Sigmoid colon (tissue), 7 donors: ENCODE results near the gene ATP9A. TPM values are rescaled to one million over a fixed set of nuclear protein-coding genes. Genes with fewer than 3 reads are reported as not detected.

Experiments
- DNase-seq: peaks from one replicate; pipeline ENCODE4 v3.0.0-alpha.2; 2019
- H3K27ac ChIP-seq, 4 donors: fragments of 200-600 bp; sonication (generic); one replicate each; pipeline ENCODE4 v1.5.1; 2016 to 2019; ENCODE audit warnings: mild to moderate bottlenecking in 1 of 4
- H3K27me3 ChIP-seq, 3 donors: fragments of 200-600 bp; sonication (generic); one replicate each; pipeline ENCODE4 v1.5.1; 2019; ENCODE audit warnings: mild to moderate bottlenecking in 1 of 3
- H3K36me3 ChIP-seq, 4 donors: fragments of 200-600 bp; sonication (generic); one replicate each; pipeline ENCODE4 v1.5.1; 2016 to 2019
- H3K4me1 ChIP-seq, 4 donors: fragments of 200-600 bp; sonication (generic); one replicate each; pipeline ENCODE4 v1.5.1; 2017 to 2019
- H3K4me3 ChIP-seq, 4 donors: fragments of 200-600 bp; sonication (generic); one replicate each; pipeline ENCODE4 v1.5.1; 2017 to 2019; ENCODE audit warnings: mild to moderate bottlenecking in 2 of 4, moderate library complexity in 1 of 4
- H3K9me3 ChIP-seq, 4 donors: fragments of 200-600 bp in 3 of 4; sonication (generic) in 3 of 4; one replicate each; pipeline versions ENCODE4 v1.5.1 to v1.6.1; 2013 to 2019
- EP300 ChIP-seq, 4 donors: sonication (generic); formaldehyde crosslinking; IDR thresholded peaks; one replicate each; pipeline ENCODE4 v1.6.1; 2017; ENCODE audit warnings: antibody characterized with exemption in 4 of 4
- POLR2A ChIP-seq, 2 donors: fragments of 450-650 bp; IDR thresholded peaks; one replicate each; pipeline ENCODE4 v1.6.1; 2016; ENCODE audit warnings: antibody characterized with exemption in 2 of 2, mild to moderate bottlenecking in 2 of 2, moderate library complexity in 2 of 2
- POLR2AphosphoS5 ChIP-seq, 4 donors: sonication (generic); formaldehyde crosslinking; IDR thresholded peaks; one replicate each; pipeline ENCODE4 v1.6.1; 2017; ENCODE audit warnings: antibody characterized with exemption in 4 of 4
- WGBS, 2 donors: extraction: QIAGEN DNeasy Blood & Tissue Kit; methylation state at CpG; one replicate each; pipeline ENCODE4 v1.1.7; 2013; 5-methylcytosine and 5-hydroxymethylcytosine counted together
- intact Hi-C: fragments of 100-400 bp; cut with DNase I; formaldehyde crosslinking; loops from one replicate; pipeline ENCODE4 v1.15.1; 2023
- polyA plus RNA-seq, 3 donors: library from polyadenylated mRNA; stranded (reverse); fragments of 200-250 nt; gene quantifications; one replicate each; pipeline ENCODE4 v1.2.3, GENCODE V29; 2013
- total RNA-seq, 4 donors: library from RNA; depleted of rRNA; stranded (reverse); fragments of >200 nt; gene quantifications; one replicate each; pipeline ENCODE4 v1.1.0, GENCODE V29; 2016
- TF ChIP-seq, protein P1 (sequence below), 4 experiments: fragments of 450-650 bp in 3 of 4; fragments of 200-600 bp in 1 of 4; IDR thresholded peaks; one replicate each; pipeline ENCODE4 v1.5.1; 2016 to 2019; ENCODE audit warnings: antibody characterized with exemption in 4 of 4, mild to moderate bottlenecking in 3 of 4, moderate library complexity in 2 of 4
- donor health status: healthy with polysubstance abuse.
- donor health status: Bipolar disorder and iron deficiency.
- donor health status: healthy.

Gene ATP9A
- total and polyA plus RNA-seq, 7 donors: 4.2 to 34.8 (median 31.0) TPM

DNA sequence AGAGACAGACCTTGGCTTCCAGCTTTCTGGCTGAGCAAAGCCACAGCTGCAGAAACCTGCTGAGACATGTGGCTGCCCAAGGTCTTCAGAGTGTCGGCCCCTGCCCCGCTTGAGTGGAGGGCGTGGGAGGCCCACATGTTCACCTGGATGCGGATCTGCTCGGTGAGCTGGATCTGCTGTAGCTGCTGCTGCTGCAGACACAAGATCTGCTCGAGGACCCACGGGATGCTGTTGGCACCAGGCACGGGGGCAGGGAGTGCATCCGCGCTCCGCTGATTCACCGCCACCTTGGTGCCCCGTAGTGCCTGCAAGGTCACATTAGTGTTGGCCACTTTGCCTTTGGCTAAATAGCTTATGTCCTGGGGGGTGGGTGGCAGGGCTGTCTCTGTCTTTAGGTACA lies 23.4 kb upstream of the ATP9A start:
- Histone ChIP-seq H3K4me1 (no peaks in the 10 kb centered on the region), H3K27ac (no peak overlapping the region), H3K4me3 (no peak overlapping the region), H3K9me3 (no peaks in the 10 kb centered on the region), H3K36me3 (no peaks in the 10 kb centered on the region), H3K27me3 (no peaks in the 10 kb centered on the region)
- intact Hi-C loops: no loop called here
- no peak for DNase-seq
- WGBS, 2 donors: 94 to 95% methylated on average over 13 of the region's 13 CpGs
- no peak for TF ChIP-seq POLR2AphosphoS5 (IDR thresholded peaks at IDR 0.05)
- no peak for TF ChIP-seq POLR2A (IDR thresholded peaks at IDR 0.05)
- TF ChIP-seq, protein P1, sequence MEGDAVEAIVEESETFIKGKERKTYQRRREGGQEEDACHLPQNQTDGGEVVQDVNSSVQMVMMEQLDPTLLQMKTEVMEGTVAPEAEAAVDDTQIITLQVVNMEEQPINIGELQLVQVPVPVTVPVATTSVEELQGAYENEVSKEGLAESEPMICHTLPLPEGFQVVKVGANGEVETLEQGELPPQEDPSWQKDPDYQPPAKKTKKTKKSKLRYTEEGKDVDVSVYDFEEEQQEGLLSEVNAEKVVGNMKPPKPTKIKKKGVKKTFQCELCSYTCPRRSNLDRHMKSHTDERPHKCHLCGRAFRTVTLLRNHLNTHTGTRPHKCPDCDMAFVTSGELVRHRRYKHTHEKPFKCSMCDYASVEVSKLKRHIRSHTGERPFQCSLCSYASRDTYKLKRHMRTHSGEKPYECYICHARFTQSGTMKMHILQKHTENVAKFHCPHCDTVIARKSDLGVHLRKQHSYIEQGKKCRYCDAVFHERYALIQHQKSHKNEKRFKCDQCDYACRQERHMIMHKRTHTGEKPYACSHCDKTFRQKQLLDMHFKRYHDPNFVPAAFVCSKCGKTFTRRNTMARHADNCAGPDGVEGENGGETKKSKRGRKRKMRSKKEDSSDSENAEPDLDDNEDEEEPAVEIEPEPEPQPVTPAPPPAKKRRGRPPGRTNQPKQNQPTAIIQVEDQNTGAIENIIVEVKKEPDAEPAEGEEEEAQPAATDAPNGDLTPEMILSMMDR (IDR thresholded peaks at IDR 0.05): no peak
- no peak for TF ChIP-seq EP300 (IDR thresholded peaks at IDR 0.05)

DNA sequence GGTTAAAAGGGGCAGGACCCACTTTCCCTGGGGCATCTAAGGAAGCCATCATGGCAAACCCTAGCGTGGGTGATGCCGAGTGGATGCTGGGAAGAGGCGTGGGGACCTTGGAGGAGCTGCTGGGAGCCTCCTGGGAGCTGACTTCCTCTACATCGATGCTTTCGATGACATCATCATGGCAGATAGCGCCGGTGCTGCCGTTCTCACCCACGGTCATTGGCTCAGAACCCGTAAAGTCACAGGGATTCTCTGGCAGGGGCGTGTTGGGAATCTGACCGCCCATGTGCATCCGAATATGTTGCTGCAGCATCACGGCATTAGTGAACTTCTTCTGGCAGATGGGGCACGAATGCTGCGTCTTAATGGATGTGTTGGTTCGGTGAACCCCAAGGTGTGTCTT lies 22.1 kb upstream of the ATP9A start:
- H3K27me3 ChIP-seq: no peaks in the 10 kb centered on the region
- 96% methylated on average over 17 of the region's 17 CpGs for WGBS, 2 donors
- DNase-seq: no peak
- no peaks in the 10 kb centered on the region for H3K4me1 ChIP-seq
- no peaks in the 10 kb centered on the region for H3K36me3 ChIP-seq
- intact Hi-C loops: no loop called here
- H3K4me3 ChIP-seq: no peak overlapping the region
- TF ChIP-seq EP300 (IDR thresholded peaks at IDR 0.05) (no peak), POLR2AphosphoS5 (IDR thresholded peaks at IDR 0.05) (no peak), POLR2A (IDR thresholded peaks at IDR 0.05) (no peak)
- TF ChIP-seq, protein P1 (IDR thresholded peaks at IDR 0.05): no peak
- H3K27ac ChIP-seq: no peak overlapping the region
- H3K9me3 ChIP-seq: no peaks in the 10 kb centered on the region

DNA sequence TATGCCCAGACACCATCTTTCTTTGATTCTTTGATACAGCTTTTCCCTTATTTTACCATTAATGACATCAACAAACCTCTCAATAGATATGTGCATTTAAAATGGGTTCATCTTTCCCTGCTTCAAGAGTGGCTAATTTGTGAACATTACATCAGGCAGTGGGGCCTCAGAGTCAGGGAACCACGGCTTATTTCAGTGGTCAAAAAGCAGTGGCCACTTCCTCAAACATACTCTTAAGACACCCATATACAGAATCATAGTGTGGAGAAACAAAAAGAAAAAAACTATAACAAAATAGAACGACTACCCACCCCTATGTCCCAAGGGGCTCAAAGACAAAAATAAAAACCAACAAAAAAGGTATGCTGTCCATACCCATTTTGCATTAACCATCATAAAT lies 21.2 kb upstream of the ATP9A start:
- no peak for DNase-seq
- Histone ChIP-seq H3K36me3 (no peaks in the 10 kb centered on the region), H3K9me3 (no peaks in the 10 kb centered on the region), H3K27ac (no peak overlapping the region), H3K4me1 (no peaks in the 10 kb centered on the region), H3K4me3 (no peak overlapping the region), H3K27me3 (no peaks in the 10 kb centered on the region)
- intact Hi-C loops: no loop called here
- WGBS, 2 donors: 60 to 67% methylated on average over 2 of the region's 2 CpGs
- TF ChIP-seq, protein P1 (IDR thresholded peaks at IDR 0.05): no peak
- TF ChIP-seq POLR2A (IDR thresholded peaks at IDR 0.05) (no peak), EP300 (IDR thresholded peaks at IDR 0.05) (no peak), POLR2AphosphoS5 (IDR thresholded peaks at IDR 0.05) (no peak)

DNA sequence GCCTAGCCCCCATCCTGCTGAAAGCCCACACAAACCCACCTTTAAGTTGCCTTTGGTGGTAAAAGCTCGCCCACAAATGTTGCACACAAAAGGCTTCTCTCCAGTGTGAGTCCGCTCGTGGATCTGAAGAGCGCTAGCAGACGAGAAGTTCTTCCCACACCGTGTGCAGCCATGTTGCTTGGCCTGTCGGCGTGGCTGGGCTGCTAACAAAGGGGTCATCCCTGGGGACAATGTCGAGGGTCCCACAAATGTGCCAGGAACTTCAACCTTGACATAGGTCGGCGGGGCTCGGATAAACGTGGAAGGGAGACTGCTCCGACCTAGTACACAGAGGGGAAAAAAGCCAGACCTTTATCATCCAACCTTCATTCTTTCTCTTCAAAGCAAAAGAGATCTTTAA lies 20.6 kb upstream of the ATP9A start:
- intact Hi-C loops: no loop called here
- WGBS, 2 donors: 91 to 93% methylated on average over 14 of the region's 14 CpGs

More for the DNA sequence above, 20.6 kb upstream of the ATP9A start:
- DNase-seq: no peak
- no peaks in the 10 kb centered on the region for H3K36me3 ChIP-seq
- no peaks in the 10 kb centered on the region for H3K27me3 ChIP-seq
- no peaks in the 10 kb centered on the region for H3K4me1 ChIP-seq
- no peaks in the 10 kb centered on the region for H3K9me3 ChIP-seq
- TF ChIP-seq POLR2AphosphoS5 (IDR thresholded peaks at IDR 0.05) (no peak), EP300 (IDR thresholded peaks at IDR 0.05) (no peak), POLR2A (IDR thresholded peaks at IDR 0.05) (no peak)
- TF ChIP-seq, protein P1 (IDR thresholded peaks at IDR 0.05): no peak
- H3K27ac ChIP-seq: no peak overlapping the region
- H3K4me3 ChIP-seq: no peak overlapping the region
